ENCODE measurements around the gene IL10RB. TPM values are rescaled to one million over a fixed set of nuclear protein-coding genes. Genes with fewer than 3 reads are reported as not detected.
"Not testable (repeated sequence)": the region's sequence is repeated elsewhere in the genome, so short reads cannot be mapped to it uniquely, and the experiment has no call there.

Gene IL10RB
- total RNA-seq, 1 donor from 2014 or later, result 19.0 TPM

DNA sequence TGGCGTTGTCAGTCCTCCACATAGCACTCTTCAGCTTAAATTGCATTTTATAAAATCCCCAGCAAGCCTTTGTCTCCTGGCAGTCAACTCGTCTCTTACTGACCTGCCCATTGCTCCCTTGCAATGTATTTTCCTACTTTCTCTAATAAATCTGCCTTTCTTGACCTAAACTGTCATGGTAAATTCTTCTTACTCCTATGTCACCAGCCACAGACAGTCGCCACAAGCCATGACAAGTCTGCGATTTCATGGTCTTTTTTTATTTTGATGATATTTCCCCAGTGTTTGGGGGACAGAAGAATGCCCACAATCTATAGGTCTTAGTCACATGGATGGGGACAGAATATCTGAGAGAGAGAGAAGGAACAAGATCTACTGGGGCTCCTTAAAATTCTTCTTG, 28.0 kb upstream of the IL10RB start:
- Mint-ChIP-seq H3K27ac (ENCODE audit: unreplicated experiment) (no peak overlapping the region), H3K9me3 (ENCODE audit: low read depth) (no peaks in the 10 kb centered on the region), H3K36me3 (ENCODE audit: low read depth) (peaks cover 2% of the 10 kb centered on the region), H3K4me1 (ENCODE audit: low read depth) (peaks cover 8% of the 10 kb centered on the region), H3K27me3 (ENCODE audit: low read depth) (no peaks in the 10 kb centered on the region), H3K4me3 (ENCODE audit: unreplicated experiment) (no peak overlapping the region)
- TF ChIP-seq CTCF (IDR thresholded peaks at IDR 0.05), result no peak
- no peak for DNase-seq (ENCODE audit: low spot score)

- Mint-ChIP-seq H3K4me3 (ENCODE audit: unreplicated experiment) (no peak overlapping the region), H3K9me3 (ENCODE audit: low read depth) (no peaks in the 10 kb centered on the region), H3K27me3 (ENCODE audit: low read depth) (no peaks in the 10 kb centered on the region), H3K27ac (ENCODE audit: unreplicated experiment) (no peak overlapping the region), H3K36me3 (ENCODE audit: low read depth) (peaks cover 5% of the 10 kb centered on the region), H3K4me1 (ENCODE audit: low read depth) (peaks cover 8% of the 10 kb centered on the region)
- no peak for DNase-seq (ENCODE audit: low spot score)
- no peak for TF ChIP-seq CTCF (IDR thresholded peaks at IDR 0.05)
Observed at GRCh38 chr21:33238565-33239255, 27.5 kb upstream of the IL10RB start.

DNA sequence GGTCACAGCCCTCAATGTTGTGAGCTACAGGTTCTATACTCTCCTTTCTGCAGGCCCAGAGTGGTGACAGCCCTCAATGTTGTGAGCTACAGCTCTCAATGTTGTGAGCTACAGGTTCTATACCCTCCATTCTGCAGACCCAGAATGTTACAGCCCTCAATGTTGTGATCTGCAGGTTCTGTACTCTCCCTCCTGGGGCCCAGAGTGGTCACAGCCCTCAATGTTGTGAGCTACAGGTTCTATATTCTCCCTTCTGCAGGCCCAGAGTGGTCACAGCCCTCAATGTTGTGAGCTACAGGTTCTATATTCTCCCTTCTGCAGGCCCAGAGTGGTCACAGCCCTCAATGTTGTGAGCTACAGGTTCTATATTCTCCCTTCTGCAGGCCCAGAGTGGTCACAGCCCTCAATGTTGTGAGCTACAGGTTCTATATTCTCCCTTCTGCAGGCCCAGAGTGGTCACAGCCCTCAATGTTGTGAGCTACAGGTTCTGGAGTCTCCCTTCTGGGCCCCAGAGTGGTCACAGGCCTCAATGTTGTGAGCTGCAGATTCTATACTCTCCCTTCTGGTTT, 26.5 kb upstream of the IL10RB start:
- not testable (repeated sequence) for H3K27me3 Mint-ChIP-seq (ENCODE audit: low read depth); H3K9me3 Mint-ChIP-seq (ENCODE audit: low read depth); H3K27ac Mint-ChIP-seq (ENCODE audit: unreplicated experiment); H3K4me1 Mint-ChIP-seq (ENCODE audit: low read depth); DNase-seq (ENCODE audit: low spot score); H3K4me3 Mint-ChIP-seq (ENCODE audit: unreplicated experiment); H3K36me3 Mint-ChIP-seq (ENCODE audit: low read depth)

DNA sequence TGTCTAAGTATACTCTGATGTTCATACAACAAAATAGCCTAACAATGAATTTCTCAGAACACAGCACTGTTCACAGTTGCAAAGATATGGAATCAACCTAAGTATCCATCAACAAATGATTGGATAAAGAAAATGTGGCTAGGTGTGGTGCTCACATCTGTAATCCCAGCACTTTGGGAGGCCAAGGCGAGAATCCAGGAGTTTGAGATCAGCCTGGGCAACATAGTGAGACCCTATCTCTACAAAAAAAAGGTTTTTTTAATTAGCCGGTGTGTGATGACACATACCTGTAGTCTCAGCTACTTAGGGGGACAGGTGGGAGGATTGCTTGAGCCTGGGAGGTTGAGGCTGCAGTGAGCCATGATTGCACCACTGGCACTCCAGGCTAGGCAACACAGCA, 25.8 kb upstream of the IL10RB start:
- Mint-ChIP-seq H3K9me3 (ENCODE audit: low read depth) (no peaks in the 10 kb centered on the region), H3K4me3 (ENCODE audit: unreplicated experiment) (no peak overlapping the region), H3K4me1 (ENCODE audit: low read depth) (peaks cover 8% of the 10 kb centered on the region), H3K27ac (ENCODE audit: unreplicated experiment) (no peak overlapping the region), H3K27me3 (ENCODE audit: low read depth) (no peaks in the 10 kb centered on the region), H3K36me3 (ENCODE audit: low read depth) (peaks cover 13% of the 10 kb centered on the region)
- DNase-seq (ENCODE audit: low spot score), result no peak
- TF ChIP-seq CTCF (IDR thresholded peaks at IDR 0.05), result no peak

GRCh38 chr21:33241846-33242245, 24.3 kb upstream of the IL10RB start:
- Mint-ChIP-seq H3K27me3 (ENCODE audit: low read depth) (no peaks in the 10 kb centered on the region), H3K4me1 (ENCODE audit: low read depth) (peaks cover 8% of the 10 kb centered on the region), H3K4me3 (ENCODE audit: unreplicated experiment) (no peak overlapping the region), H3K36me3 (ENCODE audit: low read depth) (peaks cover 21% of the 10 kb centered on the region), H3K27ac (ENCODE audit: unreplicated experiment) (no peak overlapping the region), H3K9me3 (ENCODE audit: low read depth) (no peaks in the 10 kb centered on the region)
- TF ChIP-seq CTCF (IDR thresholded peaks at IDR 0.05), result no peak
- no peak for DNase-seq (ENCODE audit: low spot score)

- not testable (repeated sequence) for H3K27me3 Mint-ChIP-seq (ENCODE audit: low read depth); DNase-seq (ENCODE audit: low spot score); H3K4me1 Mint-ChIP-seq (ENCODE audit: low read depth); H3K9me3 Mint-ChIP-seq (ENCODE audit: low read depth); H3K27ac Mint-ChIP-seq (ENCODE audit: unreplicated experiment); H3K4me3 Mint-ChIP-seq (ENCODE audit: unreplicated experiment)
- H3K36me3 Mint-ChIP-seq (ENCODE audit: low read depth), result peaks cover 27% of the 10 kb centered on the region
Observed at GRCh38 chr21:33242846-33243245, 23.3 kb upstream of the IL10RB start.
